HG02798 (cell line): Measurements from ENCODE around the gene ATF7IP.
A peak's percentile ranks its signal among the peaks of the same experiment; 100 is the strongest.
"Not testable (repeated sequence)": the region's sequence is repeated elsewhere in the genome, so short reads cannot be mapped to it uniquely, and the experiment has no call there.

ENCODE experiments used
- ATAC-seq: cut with Tn5 transposase; IDR thresholded peaks from one replicate; pipeline ENCODE4 v1.9.1; 2021; ENCODE audit warnings: mild to moderate bottlenecking; ENCODE audit not compliant: unreplicated experiment, poor library complexity

The ATF7IP gene

GRCh38 chr12:14366209-14367039, 942 bp downstream of the ATF7IP start:
- ATAC-seq: no peak

GRCh38 chr12:14367040-14367661, 1.7 kb downstream of the ATF7IP start:
- ATAC-seq: peak; percentile 50

- ATAC-seq: no peak
Observed at GRCh38 chr12:14369311-14369710, 3.8 kb downstream of the ATF7IP start.

- no peak for ATAC-seq
Observed at GRCh38 chr12:14373217-14373616, 7.7 kb downstream of the ATF7IP start.

- no peak for ATAC-seq
Observed at GRCh38 chr12:14379508-14379907, 14.0 kb downstream of the ATF7IP start.

GRCh38 chr12:14384783-14385638, 19.5 kb downstream of the ATF7IP start:
- ATAC-seq: peak; percentile 96

GRCh38 chr12:14387219-14387871, 21.9 kb downstream of the ATF7IP start:
- no peak for ATAC-seq

- ATAC-seq: no peak
Observed at GRCh38 chr12:14390449-14390848, 25.0 kb downstream of the ATF7IP start.

GRCh38 chr12:14390870-14391530, 25.5 kb downstream of the ATF7IP start:
- ATAC-seq: no peak

- no peak for ATAC-seq
Observed at GRCh38 chr12:14393751-14394150, 28.3 kb downstream of the ATF7IP start.

GRCh38 chr12:14394317-14395073, 29.0 kb downstream of the ATF7IP start:
- peak; percentile 74 for ATAC-seq

GRCh38 chr12:14395074-14395778, 29.7 kb downstream of the ATF7IP start:
- ATAC-seq: peak; percentile 53

GRCh38 chr12:14396071-14396470, 30.6 kb downstream of the ATF7IP start:
- peak; percentile 75 for ATAC-seq

- no peak for ATAC-seq
Observed at GRCh38 chr12:14399871-14400270, 34.4 kb downstream of the ATF7IP start.

- no peak for ATAC-seq
Observed at GRCh38 chr12:14400599-14400998, 35.1 kb downstream of the ATF7IP start.

- not testable (repeated sequence) for ATAC-seq
Observed at GRCh38 chr12:14401267-14401666, 35.8 kb downstream of the ATF7IP start.

- no peak for ATAC-seq
Observed at GRCh38 chr12:14402697-14403096, 37.2 kb downstream of the ATF7IP start.

- no peak for ATAC-seq
Observed at GRCh38 chr12:14403293-14403692, 37.8 kb downstream of the ATF7IP start.
